H1 (cell line): ENCODE data around the gene PRRX2. TPM values are rescaled to one million over a fixed set of nuclear protein-coding genes. Genes with fewer than 3 reads are reported as not detected.

ENCODE experiments used
- CTCF ChIA-PET: fragments of 300-600 bp; sonication (Branson Sonifier 250); formaldehyde crosslinking; loops from one replicate; lab custom pipeline; 2021; ENCODE audit not compliant: partially characterized antibody; lab: Charles Lee
- POLR2A ChIA-PET: fragments of 300-600 bp; sonication (Branson Sonifier 250); formaldehyde crosslinking; loops from one replicate; lab custom pipeline; 2021; ENCODE audit warnings: inconsistent platforms; ENCODE audit not compliant: partially characterized antibody; lab: Charles Lee
- DNase-seq, 2 experiments: peaks; one replicate each; pipeline versions ENCODE4 v3.0.0 to v3.0.0-alpha.2; 2010 to 2022; ENCODE audit warnings: low spot score in 2 of 2, low read depth in 1 of 2, mixed read lengths in 1 of 2
- FAIRE-seq: peaks from 2 replicates; lab custom pipeline; 2011; peaks lifted over from hg19 to GRCh38; lab: Jason Lieb, UNC
- H2AFZ ChIP-seq: 2 replicates; pipeline ENCODE4 v1.8.1; 2012; ENCODE audit warnings: low read length, inconsistent platforms
- H2AK5ac ChIP-seq: 2 replicates; pipeline ENCODE4 v1.6.1; 2013; ENCODE audit warnings: low read depth, low read length
- H2BK120ac ChIP-seq: replicated peaks from 2 replicates; pipeline ENCODE3; 2013; ENCODE audit warnings: low read depth, low read length, inconsistent platforms
- H2BK12ac ChIP-seq: 2 replicates; pipeline ENCODE4 v1.6.1; 2013; ENCODE audit warnings: low read depth, low read length
- H2BK15ac ChIP-seq: 2 replicates; pipeline ENCODE4 v1.6.1; 2013; ENCODE audit warnings: low read length
- H2BK20ac ChIP-seq: 2 replicates; pipeline ENCODE4 v1.6.1; 2013; ENCODE audit warnings: low read length
- H2BK5ac ChIP-seq: 2 replicates; pipeline ENCODE4 v1.6.1; 2013; ENCODE audit warnings: low read depth, low read length
- H3K14ac ChIP-seq: 2 replicates; pipeline ENCODE4 v1.6.1; 2013; ENCODE audit warnings: inconsistent platforms; ENCODE audit not compliant: insufficient read length
- H3K18ac ChIP-seq: 2 replicates; pipeline ENCODE4 v1.6.1; 2013; ENCODE audit warnings: low read length; ENCODE audit errors: extremely low read depth
- H3K23ac ChIP-seq: 2 replicates; pipeline ENCODE4 v1.6.1; 2013; ENCODE audit warnings: inconsistent platforms; ENCODE audit not compliant: insufficient read length
- H3K23me2 ChIP-seq: 2 replicates; pipeline ENCODE4 v1.6.1; 2013; ENCODE audit warnings: low read depth, low read length
- H3K27ac ChIP-seq: 2 replicates; pipeline ENCODE4 v1.6.1; 2011; ENCODE audit warnings: low read depth, low read length, inconsistent platforms
- H3K27me3 ChIP-seq, 4 experiments: replicated peaks in 1 of 4; 1 replicate in 1 of 4; 2 replicates in 3 of 4; pipeline versions ENCODE4 v1.6.1 to v1.8.1; 2011 to 2013; ENCODE audit warnings: low read length in 3 of 4, mild to moderate bottlenecking in 3 of 4, inconsistent platforms in 2 of 4, mixed read lengths in 2 of 4, moderate library complexity in 1 of 4; ENCODE audit not compliant: control insufficient read depth in 3 of 4, insufficient read depth in 3 of 4; ENCODE audit errors: extremely low read depth in 1 of 4
- H3K36me3 ChIP-seq, 4 experiments: 2 replicates each; pipeline versions ENCODE4 v1.6.1 to v1.8.1; 2011 to 2013; ENCODE audit warnings: mild to moderate bottlenecking in 4 of 4, low read length in 3 of 4, moderate library complexity in 2 of 4, control low read depth in 1 of 4, inconsistent platforms in 1 of 4; ENCODE audit not compliant: insufficient read depth in 4 of 4, control insufficient read depth in 2 of 4
- H3K4ac ChIP-seq: replicated peaks from 2 replicates; pipeline ENCODE3; 2013; ENCODE audit warnings: low read length, low read depth, mixed read lengths, inconsistent platforms; ENCODE audit not compliant: insufficient read length
- H3K4me1 ChIP-seq, 4 experiments: replicated peaks in 1 of 4; 1 replicate in 1 of 4; 2 replicates in 3 of 4; pipeline versions ENCODE4 v1.6.1 to v1.8.1; 2011 to 2013; ENCODE audit warnings: low read length in 3 of 4, inconsistent platforms in 2 of 4, mixed read lengths in 1 of 4; ENCODE audit not compliant: insufficient read depth in 4 of 4, control insufficient read depth in 3 of 4
- H3K4me2 ChIP-seq, 2 experiments: 2 replicates each; pipeline versions ENCODE4 v1.6.1 to v1.8.1; 2011 to 2013; ENCODE audit warnings: low read depth in 2 of 2, low read length in 2 of 2, control low read depth in 1 of 2, inconsistent platforms in 1 of 2, mild to moderate bottlenecking in 1 of 2; ENCODE audit not compliant: insufficient read depth in 1 of 2
- H3K4me3 ChIP-seq, 4 experiments: fragments of 200-600, 300-600 bp in 1 of 4; sonication (generic), shearing (Covaris generic), sonication (Bioruptor Twin) in 1 of 4; 2 replicates each; pipeline versions ENCODE4 v1.5.1 to v1.8.1; 2011 to 2016; ENCODE audit warnings: low read length in 4 of 4, low read depth in 3 of 4, control low read depth in 2 of 4, inconsistent platforms in 2 of 4, mild to moderate bottlenecking in 2 of 4, mixed read lengths in 1 of 4, moderate library complexity in 1 of 4; ENCODE audit not compliant: insufficient read depth in 2 of 4; ENCODE audit errors: extremely low read depth in 1 of 4
- H3K56ac ChIP-seq: replicated peaks from 2 replicates; pipeline ENCODE3; 2013; ENCODE audit warnings: low read depth, mild to moderate bottlenecking, mixed read lengths, low read length, inconsistent platforms; ENCODE audit not compliant: insufficient read length
- H3K79me1 ChIP-seq: 2 replicates; pipeline ENCODE4 v1.6.1; 2013; ENCODE audit warnings: low read depth, low read length, control low read depth
- H3K79me2 ChIP-seq, 2 experiments: 2 replicates each; pipeline versions ENCODE4 v1.6.1 to v1.8.1; 2012 to 2013; ENCODE audit warnings: low read length in 2 of 2, mild to moderate bottlenecking in 2 of 2, inconsistent platforms in 1 of 2; ENCODE audit not compliant: insufficient read depth in 2 of 2, control insufficient read depth in 1 of 2
- H3K9ac ChIP-seq, 4 experiments: replicated peaks in 1 of 4; 1 replicate in 1 of 4; 2 replicates in 3 of 4; pipeline versions ENCODE4 v1.6.1 to v1.8.1; 2011 to 2013; ENCODE audit warnings: low read depth in 3 of 4, low read length in 3 of 4, control low read depth in 2 of 4, mild to moderate bottlenecking in 2 of 4, moderate library complexity in 2 of 4, inconsistent platforms in 1 of 4; ENCODE audit errors: extremely low read depth in 1 of 4
- H3K9me3 ChIP-seq, 2 experiments: 2 replicates each; pipeline versions ENCODE4 v1.6.1 to v1.8.1; 2012 to 2013; ENCODE audit warnings: mild to moderate bottlenecking in 2 of 2, moderate library complexity in 2 of 2, control low read depth in 1 of 2, inconsistent platforms in 1 of 2, low read depth in 1 of 2, low read length in 1 of 2, mixed read lengths in 1 of 2; ENCODE audit not compliant: insufficient read depth in 2 of 2
- H4K20me1 ChIP-seq, 2 experiments: replicated peaks in 1 of 2; 2 replicates each; pipeline versions ENCODE3 to v1.8.1; 2011 to 2013; ENCODE audit warnings: inconsistent platforms in 2 of 2, low read length in 2 of 2, mild to moderate bottlenecking in 1 of 2; ENCODE audit not compliant: insufficient read depth in 2 of 2, control insufficient read depth in 1 of 2
- H4K5ac ChIP-seq: 2 replicates; pipeline ENCODE4 v1.6.1; 2013; ENCODE audit warnings: low read length, low read depth, mixed read lengths, inconsistent platforms; ENCODE audit not compliant: insufficient read length
- H4K8ac ChIP-seq: 2 replicates; pipeline ENCODE4 v1.8.0; 2013; ENCODE audit warnings: mild to moderate bottlenecking, moderate library complexity, low read length, inconsistent platforms; ENCODE audit not compliant: insufficient read depth; ENCODE audit errors: extremely low read depth
- H4K91ac ChIP-seq: replicated peaks from 2 replicates; pipeline ENCODE3; 2013; ENCODE audit warnings: low read length, mixed read lengths, inconsistent platforms; ENCODE audit not compliant: insufficient read length
- ATF2 ChIP-seq: IDR thresholded peaks from 2 replicates; pipeline ENCODE4 v1.6.1; 2012; ENCODE audit warnings: low read length, inconsistent platforms
- KDM1A ChIP-seq: fragments of 200-600, 300-600 bp; sonication (generic); IDR thresholded peaks from 2 replicates; pipeline ENCODE4 v1.7.1; 2016; ENCODE audit warnings: mild to moderate bottlenecking, low read length, borderline replicate concordance
- YY1 ChIP-seq: IDR thresholded peaks from 2 replicates; pipeline ENCODE4 v1.6.1; 2011; ENCODE audit warnings: low read depth, mild to moderate bottlenecking, low read length
- WGBS, 2 experiments: shearing (Covaris generic) in 1 of 2; methylation state at CpG; one replicate each; pipeline versions ENCODE4 v1.1.6 to v1.1.7; 2013 to 2015; ENCODE audit warnings: low lambda C conversion rate in 2 of 2, mixed read lengths in 2 of 2, inconsistent platforms in 1 of 2, low coverage in 1 of 2, missing lambda C conversion rate in 1 of 2; ENCODE audit not compliant: insufficient replicate concordance in 2 of 2, insufficient coverage in 1 of 2, insufficient read length in 1 of 2; ENCODE audit errors: extremely low coverage in 1 of 2, missing lambda C conversion rate in 1 of 2; 5-methylcytosine and 5-hydroxymethylcytosine counted together
- polyA plus RNA-seq, 7 experiments: library from polyadenylated mRNA; depleted of rRNA in 3 of 7; stranded (reverse) in 5 of 7; unstranded in 2 of 7; fragments of >200 nt in 5 of 7; fragments of 200-250 nt in 2 of 7; gene quantifications; 1 replicate in 5 of 7; 2 replicates in 1 of 7; 4 replicates in 1 of 7; pipeline versions ENCODE4 v1.2.1 to v1.2.3, GENCODE V29; 2011 to 2013; ENCODE audit warnings: missing spikeins in 2 of 7, mixed read lengths in 2 of 7
- total RNA-seq: library from RNA; stranded (reverse); fragmentation: NEBNext Ultra II Directional; extraction: Animal tissue kit (Norgen Biotek cat#: 25700); gene quantifications from 2 replicates; pipeline ENCODE4 v1.2.1, GENCODE V29; 2021

The PRRX2 gene
- total and polyA plus RNA-seq, 2 of the 8 experiments (the other 6 are each of a cell fraction or from before 2014, with no cell fraction given): 5.8 to 9.2 TPM

GRCh38 chr9:129667378-129667777, 1.9 kb downstream of the PRRX2 start:
- H3K23me2 ChIP-seq: peaks cover 9% of the 10 kb centered on the region; the same call in 1 of the 2 replicates
- no peak overlapping the region for H4K91ac ChIP-seq
- no peak overlapping the region for H3K27ac ChIP-seq
- peaks cover 0 to 10% (median 5%) of the 10 kb centered on the region in 4 experiments; a peak in 6 of 7 replicates for H3K4me1 ChIP-seq
- H3K9me3 ChIP-seq: no peaks in the 10 kb centered on the region
- DNase-seq: no peak
- H3K4me3 ChIP-seq: no peak overlapping the region
- FAIRE-seq: no peak
- ChIA-PET CTCF (interaction anchor here (0.8 to 2.9 kb wide), 4 partner anchors 9 to 70 kb away, joined by 3 to 7 read pairs (median 4); no protein-coding TSS in a partner anchor), POLR2A (interaction anchor here (0.6 to 1.9 kb wide), 2 partner anchors 15 to 27 kb away, joined by 3 to 6 read pairs; no protein-coding TSS in a partner anchor)
- no peaks in the 10 kb centered on the region for H4K20me1 ChIP-seq
- no peak overlapping the region for H4K8ac ChIP-seq
- 91% methylated on average over 10 of the region's 11 CpGs; no CpG with 5 or more reads in 1 of the 2 experiments for WGBS, 2 experiments
- no peak overlapping the region for H2BK12ac ChIP-seq
- no peaks in the 10 kb centered on the region for H3K79me1 ChIP-seq
- H3K27me3 ChIP-seq: peaks cover 9 to 29% (median 21%) of the 10 kb centered on the region in 4 experiments
- no peak overlapping the region for H2BK20ac ChIP-seq
- H3K79me2 ChIP-seq: no peaks in the 10 kb centered on the region
- H2BK15ac ChIP-seq: peak overlapping the region; percentile 72; the same call in 1 of the 2 replicates
- no peak overlapping the region for H2BK120ac ChIP-seq
- H2AFZ ChIP-seq: no peak overlapping the region
- H3K14ac ChIP-seq: no peak overlapping the region
- H3K9ac ChIP-seq: no peak overlapping the region
- H3K4ac ChIP-seq: no peak overlapping the region
- H4K5ac ChIP-seq: no peak overlapping the region
- no peak overlapping the region; the same call in 1 of the 2 replicates for H2BK5ac ChIP-seq
- no peak overlapping the region for H3K56ac ChIP-seq
- no peak for TF ChIP-seq ATF2
- TF ChIP-seq YY1: no peak
- TF ChIP-seq KDM1A: no peak
- H3K4me2 ChIP-seq: no peak overlapping the region
- H3K36me3 ChIP-seq: no peaks in the 10 kb centered on the region
- H2AK5ac ChIP-seq: no peak overlapping the region
- H3K18ac ChIP-seq: no peak overlapping the region
- H3K23ac ChIP-seq: no peak overlapping the region
